Activated CD4-positive, alpha-beta T cell treated with anti-CD3 and anti-CD28 coated beads, Interleukin-2, amount 50 U/mL, for 48 hours (primary cell): ENCODE data around the gene SNN.

Experiments used
- DNase-seq, 2 experiments: peaks; one replicate each; pipeline ENCODE4 v3.0.0-alpha.2; 2020

Gene SNN

DNA sequence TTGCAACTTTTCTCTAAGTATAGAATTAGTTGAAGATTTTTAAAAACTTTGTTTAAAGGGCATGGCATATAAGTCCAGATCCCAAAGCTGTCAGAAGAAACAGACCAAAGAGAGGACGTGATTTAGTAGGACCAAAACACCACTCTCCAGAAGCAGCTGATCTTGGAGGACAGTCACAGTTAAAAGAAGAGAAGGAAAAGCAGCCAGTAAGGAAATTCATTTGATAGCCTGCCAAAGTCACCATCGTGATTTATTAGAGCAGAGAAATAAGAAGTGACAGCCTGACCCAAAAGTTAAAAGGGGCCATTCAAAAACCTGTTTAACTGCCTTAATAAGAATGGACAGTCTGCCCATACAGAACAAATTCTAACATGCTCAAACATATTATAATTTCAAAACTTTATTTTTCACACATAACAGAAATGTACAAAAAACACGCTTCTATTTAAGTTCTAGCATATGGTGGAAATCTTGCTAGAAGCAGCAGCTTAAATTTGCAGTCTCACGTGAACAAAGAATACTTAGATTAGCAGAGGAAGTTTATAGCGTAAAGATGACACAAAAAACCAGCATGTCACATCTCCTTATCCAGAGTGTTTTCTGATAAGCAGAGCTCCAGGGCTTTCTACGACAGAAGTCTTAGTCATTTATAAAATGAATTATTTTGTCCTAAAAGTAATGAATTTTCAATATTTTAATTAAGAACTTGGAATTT is 37.2 kb downstream of the SNN start:
- DNase-seq = no peak

DNA sequence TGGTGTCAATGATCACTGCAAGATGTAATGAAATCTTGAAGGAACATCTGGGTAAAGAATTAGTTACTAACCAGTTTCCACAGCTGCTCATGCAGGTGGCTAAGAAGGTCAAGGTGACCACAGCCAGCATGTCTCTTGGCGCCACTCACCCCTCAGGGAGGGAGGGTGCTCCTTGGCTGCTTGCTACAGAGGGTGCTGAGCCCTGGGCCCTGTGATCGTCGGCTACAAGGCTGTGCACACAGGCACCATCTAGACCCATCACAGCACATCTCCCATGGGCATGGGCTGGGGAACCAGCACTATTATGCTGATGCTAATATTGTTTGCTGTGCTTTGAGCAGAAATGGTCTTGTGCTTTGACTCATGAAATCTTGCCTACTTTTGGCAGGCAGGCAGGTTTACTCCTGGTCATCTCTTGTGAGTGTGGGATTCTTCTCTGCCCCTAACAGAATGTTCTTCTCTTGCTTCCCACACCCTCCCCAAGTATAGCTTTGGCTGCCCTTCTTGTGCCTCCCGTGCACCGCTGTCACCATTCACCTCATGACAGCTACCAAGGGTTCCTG is 38.0 kb downstream of the SNN start:
- DNase-seq = no peak

DNA sequence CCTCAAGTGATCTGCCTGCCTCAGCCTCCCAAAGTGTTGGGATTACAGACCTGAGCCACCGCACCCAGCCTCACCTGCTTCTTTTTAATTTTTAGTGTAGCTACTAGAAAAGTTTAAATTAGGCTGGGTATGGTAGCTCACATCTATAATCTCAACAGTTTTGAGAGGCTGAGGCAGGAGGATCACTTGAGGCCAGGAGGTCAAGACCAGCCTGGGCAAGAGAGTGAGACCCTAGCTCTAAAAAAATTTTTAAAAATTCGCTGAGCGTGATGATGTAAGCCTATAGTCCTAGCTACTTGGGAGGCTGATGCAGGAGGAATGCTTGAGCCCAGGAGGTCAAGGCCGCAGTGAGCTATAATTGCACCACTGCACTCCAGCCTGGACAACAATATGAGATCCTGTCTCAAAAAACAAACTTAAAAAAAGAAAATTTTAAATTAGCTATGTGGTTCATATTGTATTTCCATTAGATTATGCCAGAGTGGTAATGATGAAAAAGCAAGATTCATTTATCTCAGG is 39.5 kb downstream of the SNN start:
- DNase-seq = no peak

DNA sequence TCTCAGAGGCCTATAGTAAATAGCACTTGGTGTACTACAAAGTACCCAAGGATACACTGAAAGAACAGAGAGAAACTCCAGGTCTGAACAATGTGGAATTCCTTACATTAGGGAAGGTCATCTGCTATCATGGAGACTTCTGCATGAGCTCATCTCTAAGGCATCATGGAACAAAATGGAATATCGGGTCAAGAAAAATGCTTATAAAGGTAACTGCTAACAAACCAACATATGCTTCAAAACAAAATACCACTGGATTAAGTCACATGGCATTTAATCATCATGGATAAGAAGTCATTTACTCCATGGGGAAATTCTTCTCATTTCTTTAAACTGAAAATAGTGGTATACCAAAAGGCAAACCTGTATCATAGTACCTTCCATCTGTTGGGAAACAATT is 40.2 kb downstream of the SNN start:
- DNase-seq = no peak

DNA sequence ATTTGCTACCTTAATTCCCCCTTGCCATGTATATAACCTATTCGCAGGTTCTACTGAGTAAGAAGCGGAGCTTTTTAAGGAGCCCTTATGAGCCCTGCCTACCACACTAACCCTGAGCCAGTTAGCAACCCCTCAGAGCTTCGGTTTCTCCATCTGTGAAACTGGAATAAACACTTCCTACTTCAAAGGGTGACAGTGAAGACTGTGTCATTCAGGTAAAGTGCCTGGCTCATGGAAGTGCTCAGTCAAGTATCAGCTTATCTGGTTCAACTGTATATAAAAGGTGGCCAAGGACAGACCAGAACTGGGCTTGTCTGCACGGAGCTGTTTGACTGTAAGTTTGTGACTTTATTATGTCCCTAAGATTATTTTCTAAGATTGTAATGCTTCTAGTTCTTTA is 43.4 kb downstream of the SNN start:
- DNase-seq = no peak

DNA sequence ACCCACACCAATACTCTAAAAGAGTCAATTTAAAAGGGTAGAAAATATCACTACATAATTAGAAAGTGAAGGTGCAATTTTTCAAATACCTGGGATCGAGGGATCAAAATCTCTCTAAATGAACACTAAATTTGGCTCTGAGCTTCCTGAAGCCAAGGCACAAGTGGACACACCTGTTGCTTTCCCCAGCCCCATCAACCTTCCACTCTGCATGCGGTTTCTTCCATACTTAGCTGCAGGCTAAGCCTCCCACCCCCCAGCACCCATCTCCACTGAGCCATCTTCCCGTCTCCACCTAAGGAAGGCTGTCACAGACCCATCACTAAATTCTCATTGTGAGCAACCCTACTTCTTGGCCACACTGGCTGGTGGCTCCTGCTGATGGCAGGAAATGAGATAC is 43.9 kb downstream of the SNN start:
- DNase-seq = no peak

DNA sequence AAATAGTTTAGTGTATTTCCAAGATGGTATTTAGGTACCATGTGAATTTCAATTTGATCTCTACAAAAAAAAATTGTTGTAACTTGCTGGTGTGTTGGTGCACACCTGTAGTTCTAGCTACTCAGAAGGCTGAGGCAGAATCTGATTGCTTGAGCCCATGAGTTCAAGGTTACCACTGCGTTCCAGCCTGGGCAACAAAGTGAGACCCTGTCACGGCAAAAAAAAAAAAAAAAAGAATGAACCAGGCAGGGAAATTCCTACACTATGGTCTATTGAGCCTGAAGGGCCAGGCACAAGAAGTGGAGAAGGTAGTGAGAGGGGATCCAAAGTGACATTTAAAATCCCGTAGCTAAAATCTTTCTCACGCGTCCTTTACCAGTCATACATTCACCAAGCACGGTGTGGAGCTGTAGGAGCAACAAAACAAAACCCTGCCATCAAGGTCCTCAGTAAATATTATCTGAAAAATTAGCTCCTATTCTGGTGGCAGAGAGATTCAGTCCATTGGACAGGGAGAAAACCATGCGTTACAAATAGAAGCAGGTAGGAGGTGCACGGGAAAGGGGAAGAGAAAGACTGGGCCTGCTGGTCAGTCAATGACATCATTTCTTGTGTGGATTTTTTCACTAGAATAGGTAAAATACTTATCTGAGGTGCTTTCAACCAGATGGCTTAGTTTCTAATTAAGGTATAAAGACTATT is 47.1 kb downstream of the SNN start:
- no peak for DNase-seq

DNA sequence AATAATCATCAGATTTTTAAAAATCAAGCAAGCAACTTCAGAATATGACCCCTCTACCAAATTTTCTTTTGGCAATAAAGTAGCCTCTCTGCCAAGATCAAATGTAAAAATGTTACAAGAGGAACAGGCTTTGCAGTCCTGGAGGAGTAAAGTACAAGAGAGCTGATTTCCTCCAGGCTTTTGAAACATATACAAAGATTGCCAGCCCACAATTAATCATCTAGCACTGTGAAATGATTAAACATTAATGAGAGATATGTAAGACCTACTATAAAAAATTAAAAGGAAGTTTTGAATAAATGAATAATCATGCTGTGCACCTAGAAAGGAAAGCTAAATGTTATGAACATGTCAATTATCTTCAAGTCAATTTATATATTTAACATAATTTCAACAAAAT is 48.1 kb downstream of the SNN start:
- no peak for DNase-seq

DNA sequence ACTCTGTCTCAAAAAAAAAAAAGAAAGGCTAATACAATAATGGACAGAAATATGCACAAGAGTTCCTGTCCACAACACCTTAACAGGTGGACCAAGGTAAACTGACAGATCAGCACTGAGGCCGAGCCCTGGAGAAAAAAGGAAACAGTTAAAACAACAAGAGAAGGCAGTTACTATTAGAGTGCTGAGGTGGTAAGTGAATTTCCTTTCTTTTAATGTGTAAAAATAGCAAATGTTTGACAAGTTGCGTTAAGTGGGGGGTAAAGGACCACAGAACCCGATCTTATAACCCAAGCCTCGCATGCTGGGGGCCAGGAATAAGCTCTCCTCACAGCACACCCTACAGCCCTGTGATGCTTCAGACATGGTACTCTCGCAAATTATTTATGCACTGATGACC is 49.6 kb downstream of the SNN start:
- no peak for DNase-seq

DNA sequence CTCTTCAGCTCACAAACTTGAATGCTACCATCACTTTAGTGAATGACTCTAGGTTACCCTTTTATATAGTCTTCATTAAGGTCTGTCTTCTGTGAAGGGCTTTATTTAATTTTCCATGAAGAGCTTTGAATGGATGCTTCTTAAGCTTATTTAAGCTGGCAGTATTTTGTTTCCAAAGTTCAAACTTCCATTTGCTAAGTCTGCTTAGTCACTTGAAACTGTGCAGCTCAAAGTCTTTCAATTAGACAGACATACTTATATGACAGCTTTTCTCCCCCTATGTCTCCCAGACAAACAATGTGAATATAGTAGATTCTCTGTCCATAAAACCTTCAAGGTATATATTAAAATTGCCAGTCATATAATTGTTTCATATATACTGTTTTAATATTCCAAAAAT is 50.9 kb downstream of the SNN start:
- no peak for DNase-seq

DNA sequence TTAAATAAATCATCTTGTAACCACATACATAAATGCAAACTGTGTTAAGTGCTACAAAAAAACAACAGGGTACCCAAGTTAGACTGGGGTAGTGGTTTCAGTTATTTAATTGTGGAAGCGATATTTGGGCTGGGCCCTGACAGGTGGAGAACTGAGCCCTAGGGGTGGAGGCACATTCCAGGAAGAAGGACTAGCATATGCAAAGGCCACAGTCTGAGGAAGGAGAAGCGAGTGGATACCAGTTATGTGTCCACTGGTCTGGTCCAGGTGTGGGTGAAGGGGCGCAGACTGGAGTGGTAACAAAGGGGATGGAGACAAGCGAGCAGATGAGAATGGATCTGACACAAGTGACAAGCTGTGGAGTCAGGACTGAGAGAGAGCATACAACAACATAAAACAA is 51.5 kb downstream of the SNN start:
- no peak for DNase-seq

DNA sequence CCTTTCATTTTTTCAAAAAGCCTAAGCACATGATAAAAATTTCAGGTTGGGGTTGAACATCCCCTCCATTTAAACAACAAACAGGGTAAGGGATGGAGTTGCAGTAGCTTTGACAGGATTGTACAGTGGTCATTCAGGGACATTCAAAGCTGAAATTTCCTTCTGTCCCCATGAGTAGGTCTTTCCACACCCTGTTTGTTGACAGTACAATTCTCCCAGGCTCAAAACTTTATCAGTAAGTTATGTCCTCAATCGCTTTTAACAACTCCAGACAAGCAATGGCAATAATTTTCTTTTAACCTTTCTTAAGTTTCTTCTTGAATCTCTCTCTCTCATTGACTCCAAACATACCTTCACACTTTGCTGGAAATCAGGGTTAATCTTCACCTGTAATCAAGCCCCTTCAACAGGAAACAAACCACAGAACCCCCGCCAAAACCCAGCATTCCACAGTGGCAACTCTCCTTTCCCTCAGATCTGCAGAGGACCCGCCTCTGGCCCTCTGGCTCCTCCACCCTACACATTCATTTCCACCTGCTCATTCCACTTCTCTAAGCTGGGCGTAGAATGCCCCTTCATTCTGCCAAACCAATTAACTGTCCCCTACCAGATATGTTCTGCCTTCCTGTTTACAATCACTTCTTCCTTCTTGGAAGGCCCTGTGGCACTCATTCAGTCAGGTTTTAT is 53.7 kb downstream of the SNN start:
- no peak for DNase-seq

DNA sequence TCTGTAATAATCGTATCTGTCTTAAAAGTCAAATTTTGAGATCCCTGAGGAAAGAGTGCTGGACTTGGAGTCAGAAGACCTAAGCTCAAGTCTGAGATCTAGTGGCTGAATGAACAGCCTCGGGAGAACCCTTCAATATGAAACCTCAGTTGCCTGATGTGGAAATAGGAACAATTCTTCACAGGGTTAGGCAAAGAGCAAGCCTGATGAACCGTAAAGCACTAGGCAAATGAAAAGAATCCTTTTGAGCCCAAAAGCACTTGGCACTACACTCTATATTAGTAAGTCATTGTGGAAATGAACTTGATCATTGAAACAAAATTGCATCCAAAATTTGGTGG is 54.2 kb downstream of the SNN start:
- DNase-seq = no peak

DNA sequence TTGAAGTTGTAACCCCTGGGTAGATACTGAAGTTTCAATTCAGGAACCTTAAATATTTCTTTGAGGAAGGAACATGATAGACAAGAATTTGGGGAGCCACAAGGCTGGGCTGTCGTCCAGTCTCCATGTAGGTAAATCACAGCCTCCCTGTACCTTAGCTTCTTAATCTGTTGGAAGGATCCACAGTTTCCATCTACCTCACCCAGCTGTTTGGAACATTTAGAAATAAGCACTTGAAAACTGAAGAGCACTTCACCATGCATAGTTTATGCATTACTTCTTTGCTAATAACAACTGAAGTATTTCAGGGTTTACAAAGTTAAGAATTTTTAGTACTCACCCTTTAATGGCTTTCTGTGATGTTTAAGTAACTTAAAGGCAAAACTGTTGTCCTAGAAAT is 57.2 kb downstream of the SNN start:
- no peak for DNase-seq

DNA sequence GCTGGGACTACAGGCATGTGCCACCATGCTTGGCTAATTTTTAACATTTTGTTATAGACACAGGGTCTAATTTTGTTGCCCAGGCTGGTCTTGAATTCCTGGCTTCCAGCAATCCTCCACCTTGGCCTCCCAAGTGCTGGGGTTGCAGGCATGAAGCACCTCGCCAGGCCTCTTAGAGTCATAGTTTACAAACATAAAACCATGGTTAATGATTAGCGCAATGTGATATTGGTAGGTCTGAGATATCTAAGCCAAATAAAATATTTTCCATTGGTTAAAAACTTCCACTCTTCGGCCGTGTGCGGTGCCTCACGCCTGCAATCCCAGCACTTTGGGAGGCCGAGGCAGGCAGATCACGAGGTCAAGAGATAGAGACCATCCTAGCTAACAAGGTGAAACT is 57.8 kb downstream of the SNN start:
- no peak for DNase-seq

DNA sequence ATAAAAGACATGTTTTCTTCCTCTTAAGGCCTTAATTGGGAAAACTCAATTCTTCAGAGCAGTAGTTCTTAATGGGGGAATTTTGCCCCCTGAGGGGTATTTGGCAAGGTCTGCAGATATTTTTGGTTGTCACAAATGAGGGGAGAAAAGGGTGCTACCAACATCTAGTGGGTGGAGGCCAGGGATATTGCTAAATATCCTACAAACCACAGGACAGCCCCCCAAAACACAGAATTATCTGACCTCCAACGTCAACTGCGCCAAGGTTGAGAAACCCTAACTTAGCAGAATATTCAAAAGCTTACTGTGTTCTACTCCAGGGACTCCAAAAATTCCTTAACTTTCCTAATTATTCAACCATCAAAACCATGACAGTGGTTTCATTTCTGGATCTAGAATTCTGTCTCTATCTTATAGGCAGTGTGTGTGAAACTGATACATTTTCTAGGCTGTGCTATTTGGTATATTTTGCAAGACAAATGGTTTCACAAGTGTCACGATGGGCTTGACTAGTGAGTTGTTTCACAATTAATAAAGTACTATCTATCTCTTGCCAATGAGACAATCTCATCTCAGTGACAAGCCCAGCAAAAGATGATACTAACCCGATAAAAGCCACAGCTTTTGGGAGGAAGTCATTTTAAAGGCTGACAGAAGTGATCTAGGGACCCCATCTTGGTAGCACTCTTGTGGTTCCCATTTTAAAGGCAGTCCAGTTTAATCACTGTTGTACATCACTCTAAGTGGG is 59.7 kb downstream of the SNN start:
- DNase-seq = no peak
